Measurements from ENCODE around the gene DBNL. TPM values are rescaled to one million over a fixed set of nuclear protein-coding genes. Genes with fewer than 3 reads are reported as not detected.
A peak's percentile ranks its signal among the peaks of the same experiment; 100 is the strongest.

DBNL gene
- total and polyA plus RNA-seq, 3 donors from 2014 or later: 50.0 to 72.7 (median 61.4) TPM

DNA sequence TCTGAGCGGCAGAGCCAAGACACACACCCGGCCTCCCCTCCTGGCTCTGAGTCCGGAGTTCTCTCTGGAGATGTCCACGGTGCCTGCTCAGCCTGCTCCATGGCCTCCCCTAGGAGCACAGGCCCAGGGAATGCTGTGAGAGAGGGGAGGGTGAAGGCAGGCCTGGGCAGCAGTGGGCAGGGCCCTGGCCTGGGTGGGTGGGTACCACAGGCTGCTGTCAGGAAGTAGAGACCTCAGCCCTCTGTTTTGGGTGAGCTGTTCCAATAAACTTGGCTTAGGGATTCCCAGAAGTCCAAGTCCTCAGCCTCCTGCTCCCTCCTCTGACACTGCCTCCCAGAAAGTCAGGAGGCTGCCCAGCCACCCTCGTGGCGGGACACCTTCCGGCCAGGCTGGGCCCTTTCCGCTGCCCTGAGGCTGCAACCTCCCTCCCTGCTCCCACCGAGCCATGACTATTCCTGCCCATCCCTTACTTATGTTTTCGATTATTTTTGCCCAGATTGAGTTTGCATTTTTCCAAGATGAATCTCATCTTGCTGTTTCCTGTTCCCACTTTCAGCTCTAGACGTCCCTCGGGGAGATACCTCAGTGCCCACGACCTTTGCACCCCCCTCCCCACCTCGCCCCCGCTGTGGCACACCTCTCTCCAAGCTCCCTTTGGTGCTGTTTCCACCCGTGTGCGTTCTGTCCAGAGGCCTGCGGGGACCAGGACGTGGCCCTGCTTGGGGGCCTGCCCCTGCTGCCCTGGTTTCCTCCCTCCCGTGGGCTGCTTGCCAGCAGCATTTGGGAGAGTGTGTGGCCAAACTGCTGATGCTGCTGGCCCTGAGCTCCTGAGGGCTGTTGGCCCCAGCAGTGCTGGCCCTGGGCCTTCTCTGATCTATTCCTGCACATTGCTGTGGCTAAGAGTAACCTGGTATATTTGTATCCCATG, 43.7 kb downstream of the DBNL start:
- Histone ChIP-seq H3K9me3 (no peaks in the 10 kb centered on the region), H3K27me3 (no peaks in the 10 kb centered on the region), H3K4me1 (peaks cover 23% of the 10 kb centered on the region), H3K4me3 (no peak overlapping the region), H3K27ac (peak overlapping the region; percentile 32 to 85), H3K36me3 (ENCODE audit: low read depth, missing control alignments) (no peaks in the 10 kb centered on the region)
- peak; percentile 63 for DNase-seq
- intact Hi-C loops (cut with DNase I; ENCODE audit: low total_unique reads): no loop called here
- TF ChIP-seq, protein P1, sequence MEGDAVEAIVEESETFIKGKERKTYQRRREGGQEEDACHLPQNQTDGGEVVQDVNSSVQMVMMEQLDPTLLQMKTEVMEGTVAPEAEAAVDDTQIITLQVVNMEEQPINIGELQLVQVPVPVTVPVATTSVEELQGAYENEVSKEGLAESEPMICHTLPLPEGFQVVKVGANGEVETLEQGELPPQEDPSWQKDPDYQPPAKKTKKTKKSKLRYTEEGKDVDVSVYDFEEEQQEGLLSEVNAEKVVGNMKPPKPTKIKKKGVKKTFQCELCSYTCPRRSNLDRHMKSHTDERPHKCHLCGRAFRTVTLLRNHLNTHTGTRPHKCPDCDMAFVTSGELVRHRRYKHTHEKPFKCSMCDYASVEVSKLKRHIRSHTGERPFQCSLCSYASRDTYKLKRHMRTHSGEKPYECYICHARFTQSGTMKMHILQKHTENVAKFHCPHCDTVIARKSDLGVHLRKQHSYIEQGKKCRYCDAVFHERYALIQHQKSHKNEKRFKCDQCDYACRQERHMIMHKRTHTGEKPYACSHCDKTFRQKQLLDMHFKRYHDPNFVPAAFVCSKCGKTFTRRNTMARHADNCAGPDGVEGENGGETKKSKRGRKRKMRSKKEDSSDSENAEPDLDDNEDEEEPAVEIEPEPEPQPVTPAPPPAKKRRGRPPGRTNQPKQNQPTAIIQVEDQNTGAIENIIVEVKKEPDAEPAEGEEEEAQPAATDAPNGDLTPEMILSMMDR (IDR thresholded peaks at IDR 0.05): no peak
- TF ChIP-seq POLR2A (IDR thresholded peaks at IDR 0.05): no peak
- WGBS, 2 donors: 50 to 57% methylated on average over 20 of the region's 20 CpGs

DNA sequence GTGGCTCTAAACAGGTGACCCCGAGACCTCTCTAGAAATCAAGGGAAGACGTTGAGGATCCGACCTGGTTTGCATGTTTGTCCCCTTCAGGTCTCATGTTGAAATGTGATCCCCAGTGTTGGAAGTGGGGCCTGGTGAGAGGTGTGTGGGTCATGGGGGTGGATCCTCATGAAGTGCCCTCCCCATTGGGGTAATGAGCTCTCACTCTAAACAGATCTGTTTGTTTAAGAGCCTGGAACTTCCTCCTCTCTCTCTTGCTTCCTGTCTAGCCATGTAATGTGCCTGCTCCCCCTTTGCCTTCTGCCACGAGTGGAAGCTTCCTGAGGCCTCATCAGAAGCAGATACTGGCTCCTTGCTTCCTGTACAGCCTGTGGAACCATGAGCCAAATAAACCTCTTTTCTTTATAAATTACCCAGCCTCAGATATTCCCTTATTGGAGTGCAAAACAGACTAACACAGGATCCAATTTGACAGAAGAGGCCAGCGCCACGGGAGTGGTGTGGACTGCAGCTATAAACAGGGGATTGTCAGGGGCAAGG, 48.7 kb downstream of the DBNL start:
- Histone ChIP-seq H3K4me3 (no peak overlapping the region), H3K27ac (peak overlapping the region in 1 of 2 donors; percentile 53), H3K36me3 (ENCODE audit: low read depth, missing control alignments) (no peaks in the 10 kb centered on the region), H3K9me3 (no peaks in the 10 kb centered on the region), H3K27me3 (no peaks in the 10 kb centered on the region), H3K4me1 (peaks cover 22% of the 10 kb centered on the region)
- 73 to 90% methylated on average over 6 of the region's 6 CpGs for WGBS, 2 donors
- intact Hi-C loops (cut with DNase I; ENCODE audit: low total_unique reads): no loop called here
- no peak for DNase-seq
- no peak for TF ChIP-seq POLR2A (IDR thresholded peaks at IDR 0.05)
- TF ChIP-seq, protein P1 (IDR thresholded peaks at IDR 0.05): no peak

DNA sequence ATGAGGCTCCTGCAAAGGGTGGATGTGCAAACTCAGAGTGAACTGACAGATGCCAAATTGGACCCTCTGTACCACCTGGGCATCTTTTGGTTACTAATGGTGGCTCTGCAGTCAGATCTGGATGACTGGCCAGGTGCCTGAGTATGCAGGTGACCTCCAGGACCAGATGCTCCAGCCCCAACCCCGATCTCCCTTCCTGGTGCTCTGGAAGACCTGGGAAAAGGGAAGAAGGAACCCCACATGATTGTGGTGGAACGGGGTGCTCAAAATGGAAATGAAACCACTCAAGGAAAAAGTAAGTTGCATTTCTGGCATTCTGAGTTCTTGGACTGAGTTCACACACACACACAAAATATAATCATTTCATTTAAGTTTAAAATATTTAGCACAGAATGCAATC, 49.9 kb downstream of the DBNL start:
- TF ChIP-seq, protein P1 (IDR thresholded peaks at IDR 0.05): no peak
- no peak for TF ChIP-seq POLR2A (IDR thresholded peaks at IDR 0.05)
- H3K4me3 ChIP-seq: no peak overlapping the region
- DNase-seq: no peak
- WGBS, 2 donors: 41 to 57% methylated on average over 2 of the region's 2 CpGs
- H3K36me3 ChIP-seq (ENCODE audit: low read depth, missing control alignments): no peaks in the 10 kb centered on the region
- H3K27me3 ChIP-seq: no peaks in the 10 kb centered on the region
- H3K27ac ChIP-seq: peak overlapping the region; percentile 10 to 53
- H3K9me3 ChIP-seq: no peaks in the 10 kb centered on the region
- intact Hi-C loops (cut with DNase I; ENCODE audit: low total_unique reads): no loop called here
- peaks cover 18% of the 10 kb centered on the region for H3K4me1 ChIP-seq

DNA sequence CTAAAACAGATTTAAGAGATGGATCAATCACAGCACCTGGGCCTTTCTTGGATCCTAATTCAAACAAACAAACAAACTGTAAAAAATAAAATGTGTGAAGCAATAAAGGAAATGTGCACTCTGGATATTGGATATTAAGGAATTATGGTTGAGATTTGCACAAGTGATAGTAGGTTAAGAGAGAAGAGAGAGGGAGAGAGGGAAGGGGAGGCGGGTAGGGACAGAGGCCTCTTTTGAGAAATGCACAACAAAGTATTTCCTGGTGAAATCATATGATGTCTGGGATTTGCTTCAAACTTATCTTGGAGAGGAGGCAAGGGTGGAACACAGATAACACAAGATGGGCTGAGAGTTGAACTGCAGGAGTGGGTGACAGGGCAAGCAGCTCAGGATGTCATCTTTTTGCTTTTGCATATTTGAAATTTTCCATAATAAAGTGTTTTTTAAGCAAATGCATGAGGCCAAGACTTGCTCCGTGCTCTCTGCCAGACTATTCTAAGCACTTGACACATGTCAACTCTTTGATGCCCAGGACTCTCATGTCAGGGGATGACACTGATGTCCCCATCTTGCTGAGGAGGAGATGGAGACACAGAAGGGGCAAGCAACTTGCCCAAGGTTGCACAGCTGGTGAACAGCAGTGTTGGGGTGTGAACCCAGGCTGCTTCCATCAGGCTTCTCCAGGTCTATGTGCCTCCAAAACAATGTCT, 50.5 kb downstream of the DBNL start:
- intact Hi-C loops (cut with DNase I; ENCODE audit: low total_unique reads): no loop called here
- DNase-seq: no peak
- WGBS, 2 donors: 39 to 53% methylated on average over 2 of the region's 2 CpGs
- no peaks in the 10 kb centered on the region for H3K27me3 ChIP-seq
- H3K4me1 ChIP-seq: peaks cover 18% of the 10 kb centered on the region
- H3K9me3 ChIP-seq: no peaks in the 10 kb centered on the region
- H3K27ac ChIP-seq: peak overlapping the region; percentile 10 to 53
- no peaks in the 10 kb centered on the region for H3K36me3 ChIP-seq (ENCODE audit: low read depth, missing control alignments)
- no peak overlapping the region for H3K4me3 ChIP-seq
- TF ChIP-seq POLR2A (IDR thresholded peaks at IDR 0.05): no peak
- TF ChIP-seq, protein P1 (IDR thresholded peaks at IDR 0.05): no peak

Measured in testis (tissue), 3 donors.